ENCODE measurements around the gene CXCR4. TPM values are rescaled to one million over a fixed set of nuclear protein-coding genes. Genes with fewer than 3 reads are reported as not detected.

Gene CXCR4
- total RNA-seq: 88.8 and 92.7 TPM in 2 replicates

- H3K4me1 Mint-ChIP-seq: peaks cover 63% of the 10 kb centered on the region
- peaks cover 35% of the 10 kb centered on the region for H3K27me3 Mint-ChIP-seq
- peaks cover 30% of the 10 kb centered on the region for H3K36me3 Mint-ChIP-seq (ENCODE audit: low read depth)
- intact Hi-C loops (cut with micrococcal nuclease): loop anchor here (1.0 to 5.0 kb wide), 12 partner anchors 14 to 1201 kb away; partner anchors contain the start of genes CCNT2, R3HDM1, RAB3GAP1 and ZRANB3
- no peaks in the 10 kb centered on the region for H3K9me3 Mint-ChIP-seq
- H3K4me3 Mint-ChIP-seq: peak within 1 kb of the TSS; percentile 98
- DNase-seq: peak; percentile 97
- peak within 1 kb of the TSS; percentile 95 for H3K27ac Mint-ChIP-seq
Observed at GRCh38 chr2:136117909-136118818, at the start of gene CXCR4. CXCR4 (minus strand) TSS chr2:136118149; CDS start chr2:136118060, 89 bp downstream.

DNA sequence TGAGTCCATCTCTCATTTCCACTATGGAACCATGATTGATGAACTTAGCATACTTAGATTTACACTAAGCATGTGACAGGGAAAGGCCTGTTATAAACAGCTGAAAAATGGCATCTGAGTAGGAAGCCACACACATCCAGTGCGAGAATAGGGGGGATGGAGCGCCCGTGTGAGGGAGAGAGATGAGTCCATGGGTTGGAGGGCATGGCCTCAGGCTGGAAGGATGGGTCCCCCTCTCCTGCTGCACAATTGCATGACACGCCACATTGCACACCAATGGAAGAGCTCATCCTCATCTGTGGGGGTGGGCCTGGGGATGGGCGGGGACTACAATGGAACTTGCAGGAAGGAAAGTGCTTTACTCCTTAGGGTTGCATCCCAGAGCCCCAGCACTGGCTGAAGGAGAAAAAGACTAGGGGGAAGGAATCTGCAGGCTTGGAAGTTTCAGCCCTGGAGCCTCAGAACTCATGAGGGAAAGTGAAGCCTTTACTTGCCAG, 46.4 kb upstream of the CXCR4 start:
- DNase-seq: no peak
- H3K4me3 Mint-ChIP-seq: no peak overlapping the region
- peaks cover 5% of the 10 kb centered on the region for H3K4me1 Mint-ChIP-seq
- H3K27me3 Mint-ChIP-seq: peaks cover 12% of the 10 kb centered on the region
- peaks cover 1% of the 10 kb centered on the region for H3K36me3 Mint-ChIP-seq (ENCODE audit: low read depth)
- intact Hi-C loops (cut with micrococcal nuclease): no loop called here
- no peaks in the 10 kb centered on the region for H3K9me3 Mint-ChIP-seq
- no peak overlapping the region for H3K27ac Mint-ChIP-seq

DNA sequence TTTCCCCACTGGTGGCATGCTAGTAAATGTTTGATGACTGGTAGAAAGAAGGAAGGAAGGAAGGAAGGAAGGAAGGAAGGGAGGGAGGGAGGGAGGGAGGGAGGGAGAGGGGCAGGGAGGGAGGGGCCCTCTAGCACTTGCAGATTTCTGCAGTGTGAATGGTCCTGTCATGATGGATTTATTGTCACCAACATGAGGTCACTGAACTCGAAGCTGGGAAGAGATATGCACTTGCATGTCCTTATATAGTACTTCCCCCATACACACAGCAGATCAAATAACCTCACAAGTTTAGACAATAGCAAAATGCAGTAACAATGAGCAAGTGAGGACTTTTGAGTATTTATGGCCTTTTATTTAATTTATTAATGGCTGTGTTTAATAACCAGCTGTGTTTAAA, 44.5 kb upstream of the CXCR4 start:
- intact Hi-C loops (cut with micrococcal nuclease): no loop called here
- Mint-ChIP-seq H3K27ac (no peak overlapping the region), H3K9me3 (no peaks in the 10 kb centered on the region), H3K4me1 (peaks cover 5% of the 10 kb centered on the region), H3K36me3 (ENCODE audit: low read depth) (peaks cover 1% of the 10 kb centered on the region), H3K4me3 (no peak overlapping the region), H3K27me3 (peaks cover 12% of the 10 kb centered on the region)
- no peak for DNase-seq

DNA sequence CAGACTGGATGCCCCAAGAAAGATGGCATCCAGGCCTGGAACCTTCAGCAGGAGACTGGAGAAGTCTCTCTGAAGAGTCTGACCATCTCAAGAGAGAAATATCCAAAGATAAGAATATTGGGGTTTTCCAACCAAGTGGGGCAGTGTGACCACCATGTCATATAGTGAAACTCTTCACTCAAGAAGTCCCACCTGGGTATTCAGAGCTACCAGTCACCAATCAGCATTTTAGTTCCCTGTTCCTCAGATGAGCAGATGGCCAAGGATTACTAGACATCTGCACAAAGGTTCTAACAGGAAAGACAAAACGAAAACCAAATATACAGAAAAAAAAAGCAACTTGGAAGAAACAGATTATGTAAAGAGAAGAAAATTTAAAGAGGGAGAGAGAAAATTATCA, 38.5 kb upstream of the CXCR4 start:
- intact Hi-C loops (cut with micrococcal nuclease): no loop called here
- no peak for DNase-seq
- Mint-ChIP-seq H3K4me3 (no peak overlapping the region), H3K4me1 (peaks cover 5% of the 10 kb centered on the region), H3K36me3 (ENCODE audit: low read depth) (no peaks in the 10 kb centered on the region), H3K27me3 (peaks cover 34% of the 10 kb centered on the region), H3K27ac (no peak overlapping the region), H3K9me3 (no peaks in the 10 kb centered on the region)

GRCh38 chr2:136154384-136154783, 36.4 kb upstream of the CXCR4 start:
- Mint-ChIP-seq H3K9me3 (peaks cover 6% of the 10 kb centered on the region), H3K4me1 (peaks cover 11% of the 10 kb centered on the region), H3K4me3 (no peak overlapping the region), H3K27ac (no peak overlapping the region), H3K36me3 (ENCODE audit: low read depth) (no peaks in the 10 kb centered on the region), H3K27me3 (peaks cover 34% of the 10 kb centered on the region)
- DNase-seq: no peak
- intact Hi-C loops (cut with micrococcal nuclease): no loop called here

DNA sequence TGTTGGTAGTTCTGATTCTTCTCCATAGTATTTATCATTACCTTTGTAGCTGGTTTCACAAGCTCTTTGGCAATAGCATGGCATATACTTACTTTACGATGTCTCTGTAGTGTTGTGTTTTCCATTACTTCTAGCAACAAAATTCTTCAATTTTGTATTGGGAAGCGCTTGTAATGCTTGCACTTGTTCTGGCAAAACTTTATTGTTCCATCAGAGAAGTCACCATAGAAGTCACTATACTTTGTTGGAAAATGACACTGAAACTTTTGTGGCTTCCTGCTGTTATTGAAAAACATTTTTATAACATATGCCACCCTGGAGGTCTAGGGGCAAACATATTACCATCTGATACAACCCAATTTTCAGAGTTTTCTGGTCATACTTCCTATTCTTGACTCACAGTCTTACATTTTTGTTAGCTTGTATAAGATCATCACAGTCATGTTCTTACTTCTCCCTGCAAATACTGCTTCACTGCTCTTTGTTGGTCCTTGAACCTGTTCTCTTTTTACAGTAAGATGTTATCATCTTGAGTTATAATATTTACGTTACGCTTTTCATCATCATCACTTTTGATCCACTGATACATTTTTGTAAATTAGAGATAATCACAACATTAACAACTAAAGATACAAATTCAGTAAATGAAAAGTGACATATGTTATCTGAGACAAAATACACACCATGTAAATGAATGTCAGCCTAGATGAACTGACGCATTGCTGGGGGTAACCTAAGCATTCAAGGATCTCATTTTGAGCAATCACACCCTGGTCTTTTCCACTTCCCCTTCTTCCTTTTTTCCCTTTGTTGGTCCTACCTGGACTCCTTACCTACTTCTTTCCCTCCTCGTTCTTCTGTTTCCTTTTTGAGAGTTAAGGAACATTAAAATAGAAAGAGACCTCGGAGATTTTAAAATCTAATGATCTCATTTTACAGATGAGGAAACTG, 33.3 kb upstream of the CXCR4 start:
- DNase-seq: no peak
- Mint-ChIP-seq H3K36me3 (ENCODE audit: low read depth) (no peaks in the 10 kb centered on the region), H3K27me3 (peaks cover 42% of the 10 kb centered on the region), H3K4me1 (peaks cover 11% of the 10 kb centered on the region), H3K4me3 (no peak overlapping the region), H3K9me3 (peaks cover 16% of the 10 kb centered on the region), H3K27ac (no peak overlapping the region)
- intact Hi-C loops (cut with micrococcal nuclease): no loop called here

DNA sequence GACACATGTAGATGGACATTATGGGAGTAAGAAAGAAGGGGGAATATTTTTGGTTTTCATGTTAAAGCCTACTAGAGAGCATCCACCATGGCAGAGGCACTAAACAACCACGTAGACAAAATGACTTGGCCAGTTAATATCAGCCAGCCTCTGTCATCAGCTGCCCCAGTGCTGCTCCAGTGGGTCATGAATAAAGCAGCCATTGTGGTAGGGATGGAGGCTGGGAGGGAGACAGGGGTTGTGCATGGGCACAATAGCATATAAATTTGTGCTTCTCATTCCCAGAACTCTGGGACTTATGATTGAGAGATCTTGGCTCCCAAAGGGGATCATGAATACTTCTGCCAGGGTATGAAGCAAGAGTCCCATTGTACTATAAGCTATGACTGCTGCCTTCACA, 31.1 kb upstream of the CXCR4 start:
- no peak overlapping the region for H3K27ac Mint-ChIP-seq
- no peak for DNase-seq
- H3K4me3 Mint-ChIP-seq: no peak overlapping the region
- intact Hi-C loops (cut with micrococcal nuclease): no loop called here
- peaks cover 22% of the 10 kb centered on the region for H3K9me3 Mint-ChIP-seq
- H3K27me3 Mint-ChIP-seq: peaks cover 56% of the 10 kb centered on the region
- no peaks in the 10 kb centered on the region for H3K36me3 Mint-ChIP-seq (ENCODE audit: low read depth)
- peaks cover 11% of the 10 kb centered on the region for H3K4me1 Mint-ChIP-seq

- Mint-ChIP-seq H3K27me3 (peaks cover 55% of the 10 kb centered on the region), H3K36me3 (ENCODE audit: low read depth) (no peaks in the 10 kb centered on the region), H3K9me3 (peaks cover 22% of the 10 kb centered on the region), H3K27ac (no peak overlapping the region), H3K4me3 (no peak overlapping the region), H3K4me1 (peaks cover 7% of the 10 kb centered on the region)
- DNase-seq: no peak
- intact Hi-C loops (cut with micrococcal nuclease): no loop called here
Observed at GRCh38 chr2:136146564-136146963, 28.6 kb upstream of the CXCR4 start.

GRCh38 chr2:136143603-136144451, 25.9 kb upstream of the CXCR4 start:
- Mint-ChIP-seq H3K27ac (no peak overlapping the region), H3K27me3 (peaks cover 62% of the 10 kb centered on the region), H3K9me3 (peaks cover 11% of the 10 kb centered on the region), H3K4me3 (no peak overlapping the region), H3K36me3 (ENCODE audit: low read depth) (no peaks in the 10 kb centered on the region), H3K4me1 (peaks cover 12% of the 10 kb centered on the region)
- intact Hi-C loops (cut with micrococcal nuclease): no loop called here
- DNase-seq: no peak

GRCh38 chr2:136141510-136142149, 23.7 kb upstream of the CXCR4 start:
- peaks cover 6% of the 10 kb centered on the region for H3K9me3 Mint-ChIP-seq
- no peak for DNase-seq
- H3K4me1 Mint-ChIP-seq: peaks cover 29% of the 10 kb centered on the region
- no peak overlapping the region for H3K27ac Mint-ChIP-seq
- intact Hi-C loops (cut with micrococcal nuclease): no loop called here
- H3K36me3 Mint-ChIP-seq (ENCODE audit: low read depth): no peaks in the 10 kb centered on the region
- H3K4me3 Mint-ChIP-seq: no peak overlapping the region
- peaks cover 74% of the 10 kb centered on the region for H3K27me3 Mint-ChIP-seq

DNA sequence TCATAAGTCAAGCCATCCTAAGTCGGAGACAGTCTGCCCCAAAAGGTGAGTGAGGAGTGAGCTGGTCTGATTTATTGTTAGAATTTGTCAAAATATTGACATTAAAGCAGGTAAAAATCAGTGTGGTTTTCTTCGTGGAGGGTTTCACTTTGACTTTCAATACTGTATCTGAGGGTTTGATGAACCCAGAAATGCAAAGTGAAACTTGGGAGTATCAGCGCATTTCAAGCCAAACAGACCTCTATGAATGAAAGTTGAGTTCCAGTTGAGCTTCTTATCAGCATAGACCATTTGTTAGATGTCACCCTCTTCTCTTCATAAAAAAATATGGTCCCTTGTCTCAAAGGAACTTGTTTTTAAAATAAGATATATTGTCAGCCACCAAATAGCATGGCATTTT, 21.7 kb upstream of the CXCR4 start:
- Mint-ChIP-seq H3K27ac (no peak overlapping the region), H3K4me3 (peak overlapping the region; percentile 0), H3K9me3 (no peaks in the 10 kb centered on the region), H3K36me3 (ENCODE audit: low read depth) (no peaks in the 10 kb centered on the region), H3K27me3 (peaks cover 68% of the 10 kb centered on the region), H3K4me1 (peaks cover 48% of the 10 kb centered on the region)
- peak; percentile 77 for DNase-seq
- intact Hi-C loops (cut with micrococcal nuclease): no loop called here

- Mint-ChIP-seq H3K27me3 (peaks cover 55% of the 10 kb centered on the region), H3K9me3 (no peaks in the 10 kb centered on the region), H3K36me3 (ENCODE audit: low read depth) (no peaks in the 10 kb centered on the region), H3K4me3 (no peak overlapping the region), H3K4me1 (peaks cover 64% of the 10 kb centered on the region), H3K27ac (no peak overlapping the region)
- no peak for DNase-seq
- intact Hi-C loops (cut with micrococcal nuclease): no loop called here
Observed at GRCh38 chr2:136137982-136138381, 20.0 kb upstream of the CXCR4 start.

DNA sequence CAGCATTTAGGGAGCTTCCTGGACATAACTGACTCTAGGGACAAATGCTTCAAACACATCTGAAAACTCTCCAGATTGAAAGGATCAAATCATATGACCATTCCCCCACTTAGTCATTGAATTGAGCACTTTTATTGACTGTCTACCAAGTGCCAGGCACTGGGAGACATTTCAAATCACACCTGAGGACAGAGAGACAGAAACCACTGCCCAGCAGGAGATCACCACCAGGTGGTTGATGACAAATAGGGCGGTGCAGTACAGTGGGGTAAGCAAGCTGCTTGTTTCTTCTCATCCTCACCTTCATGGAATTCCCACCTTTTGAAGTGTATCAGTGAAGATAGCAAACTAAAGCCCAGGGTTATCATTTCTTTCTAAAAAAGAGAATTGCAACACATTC, 19.0 kb upstream of the CXCR4 start:
- Mint-ChIP-seq H3K27ac (peak overlapping the region; percentile 2), H3K36me3 (ENCODE audit: low read depth) (no peaks in the 10 kb centered on the region), H3K4me3 (peak overlapping the region; percentile 26), H3K9me3 (no peaks in the 10 kb centered on the region), H3K4me1 (peaks cover 74% of the 10 kb centered on the region), H3K27me3 (peaks cover 45% of the 10 kb centered on the region)
- intact Hi-C loops (cut with micrococcal nuclease): no loop called here
- DNase-seq: peak; percentile 65
